Measurements from ENCODE around the gene PIK3IP1.

PIK3IP1 gene

GRCh38 chr22:31313366-31314147, 21.3 kb upstream of the PIK3IP1 start:
- Histone ChIP-seq H3K4me1 (ENCODE audit: insufficient read depth, low read length, poor library complexity, severe bottlenecking) (peaks cover under 1% of the 10 kb centered on the region), H3K36me3 (ENCODE audit: insufficient read depth, low read length) (no peaks in the 10 kb centered on the region), H3K79me2 (ENCODE audit: insufficient read depth, low read length) (no peaks in the 10 kb centered on the region), H3K27me3 (ENCODE audit: insufficient read depth, low read length, poor library complexity, severe bottlenecking) (no peaks in the 10 kb centered on the region), H3K9me3 (ENCODE audit: insufficient read depth, low read depth, low read length) (0 out of 2 replicates have a peak, but pooled peaks cover 3% of the 10 kb centered on the region), H2AFZ (ENCODE audit: low read length) (peak overlapping the region; percentile 74; the same call in 1 of the 2 replicates), H3K9ac (ENCODE audit: low read depth, low read length, poor library complexity, severe bottlenecking) (no peak overlapping the region), H4K20me1 (ENCODE audit: insufficient read depth, low read length, poor library complexity, severe bottlenecking) (no peaks in the 10 kb centered on the region), H3K4me3 (ENCODE audit: low read length, poor library complexity, severe bottlenecking) (no peak overlapping the region), H3K4me2 (ENCODE audit: low read depth, low read length, poor library complexity, severe bottlenecking) (no peak overlapping the region), H3F3A (ENCODE audit: low read depth) (no peaks in the 10 kb centered on the region), H3K9me2 (replicated peaks; ENCODE audit: low read depth, low read length) (no peaks in the 10 kb centered on the region)
- TF ChIP-seq EZH2phosphoT487 (IDR thresholded peaks at IDR 0.05; ENCODE audit: borderline replicate concordance) (no peak), CTCF (conservative IDR thresholded peaks at IDR 0.05; ENCODE audit: low read length) (peak; percentile 96)

- no peaks in the 10 kb centered on the region for H3K79me2 ChIP-seq (ENCODE audit: insufficient read depth, low read length)
- no peaks in the 10 kb centered on the region for H3K9me3 ChIP-seq (ENCODE audit: insufficient read depth, low read depth, low read length)
- no peaks in the 10 kb centered on the region for H3K36me3 ChIP-seq (ENCODE audit: insufficient read depth, low read length)
- no peaks in the 10 kb centered on the region for H3F3A ChIP-seq (ENCODE audit: low read depth)
- H3K4me2 ChIP-seq (ENCODE audit: low read depth, low read length, poor library complexity, severe bottlenecking): no peak overlapping the region
- no peaks in the 10 kb centered on the region for H4K20me1 ChIP-seq (ENCODE audit: insufficient read depth, low read length, poor library complexity, severe bottlenecking)
- H3K27me3 ChIP-seq (ENCODE audit: insufficient read depth, low read length, poor library complexity, severe bottlenecking): no peaks in the 10 kb centered on the region
- H3K4me3 ChIP-seq (ENCODE audit: low read length, poor library complexity, severe bottlenecking): no peak overlapping the region
- H2AFZ ChIP-seq (ENCODE audit: low read length): no peak overlapping the region
- no peak for TF ChIP-seq EZH2phosphoT487 (IDR thresholded peaks at IDR 0.05; ENCODE audit: borderline replicate concordance)
- TF ChIP-seq CTCF (conservative IDR thresholded peaks at IDR 0.05; ENCODE audit: low read length): no peak
- no peak overlapping the region for H3K9ac ChIP-seq (ENCODE audit: low read depth, low read length, poor library complexity, severe bottlenecking)
- H3K9me2 ChIP-seq (replicated peaks; ENCODE audit: low read depth, low read length): no peaks in the 10 kb centered on the region
- peaks cover 9% of the 10 kb centered on the region for H3K4me1 ChIP-seq (ENCODE audit: insufficient read depth, low read length, poor library complexity, severe bottlenecking)
Observed at GRCh38 chr22:31308181-31308580, 15.9 kb upstream of the PIK3IP1 start.

- Histone ChIP-seq H3K27me3 (ENCODE audit: insufficient read depth, low read length, poor library complexity, severe bottlenecking) (no peaks in the 10 kb centered on the region), H3K79me2 (ENCODE audit: insufficient read depth, low read length) (no peaks in the 10 kb centered on the region), H4K20me1 (ENCODE audit: insufficient read depth, low read length, poor library complexity, severe bottlenecking) (no peaks in the 10 kb centered on the region), H3K9me3 (ENCODE audit: insufficient read depth, low read depth, low read length) (no peaks in the 10 kb centered on the region), H2AFZ (ENCODE audit: low read length) (no peak overlapping the region), H3K4me1 (ENCODE audit: insufficient read depth, low read length, poor library complexity, severe bottlenecking) (peaks cover 9% of the 10 kb centered on the region), H3K4me3 (ENCODE audit: low read length, poor library complexity, severe bottlenecking) (no peak overlapping the region), H3K9ac (ENCODE audit: low read depth, low read length, poor library complexity, severe bottlenecking) (no peak overlapping the region), H3F3A (ENCODE audit: low read depth) (no peaks in the 10 kb centered on the region), H3K4me2 (ENCODE audit: low read depth, low read length, poor library complexity, severe bottlenecking) (no peak overlapping the region), H3K9me2 (replicated peaks; ENCODE audit: low read depth, low read length) (no peaks in the 10 kb centered on the region), H3K36me3 (ENCODE audit: insufficient read depth, low read length) (no peaks in the 10 kb centered on the region)
- TF ChIP-seq CTCF (conservative IDR thresholded peaks at IDR 0.05; ENCODE audit: low read length) (no peak), EZH2phosphoT487 (IDR thresholded peaks at IDR 0.05; ENCODE audit: borderline replicate concordance) (no peak)
Observed at GRCh38 chr22:31305194-31305593, 12.9 kb upstream of the PIK3IP1 start.
